NCI-H748 treated with DMSO at 0.1 percent for 48 hours (cell line): ENCODE measurements around the gene TOX2.

Source experiments
- DNase-seq: peaks from one replicate; lab custom pipeline; 2025; lab: John Stamatoyannopoulos, UW

TOX2 gene

DNA sequence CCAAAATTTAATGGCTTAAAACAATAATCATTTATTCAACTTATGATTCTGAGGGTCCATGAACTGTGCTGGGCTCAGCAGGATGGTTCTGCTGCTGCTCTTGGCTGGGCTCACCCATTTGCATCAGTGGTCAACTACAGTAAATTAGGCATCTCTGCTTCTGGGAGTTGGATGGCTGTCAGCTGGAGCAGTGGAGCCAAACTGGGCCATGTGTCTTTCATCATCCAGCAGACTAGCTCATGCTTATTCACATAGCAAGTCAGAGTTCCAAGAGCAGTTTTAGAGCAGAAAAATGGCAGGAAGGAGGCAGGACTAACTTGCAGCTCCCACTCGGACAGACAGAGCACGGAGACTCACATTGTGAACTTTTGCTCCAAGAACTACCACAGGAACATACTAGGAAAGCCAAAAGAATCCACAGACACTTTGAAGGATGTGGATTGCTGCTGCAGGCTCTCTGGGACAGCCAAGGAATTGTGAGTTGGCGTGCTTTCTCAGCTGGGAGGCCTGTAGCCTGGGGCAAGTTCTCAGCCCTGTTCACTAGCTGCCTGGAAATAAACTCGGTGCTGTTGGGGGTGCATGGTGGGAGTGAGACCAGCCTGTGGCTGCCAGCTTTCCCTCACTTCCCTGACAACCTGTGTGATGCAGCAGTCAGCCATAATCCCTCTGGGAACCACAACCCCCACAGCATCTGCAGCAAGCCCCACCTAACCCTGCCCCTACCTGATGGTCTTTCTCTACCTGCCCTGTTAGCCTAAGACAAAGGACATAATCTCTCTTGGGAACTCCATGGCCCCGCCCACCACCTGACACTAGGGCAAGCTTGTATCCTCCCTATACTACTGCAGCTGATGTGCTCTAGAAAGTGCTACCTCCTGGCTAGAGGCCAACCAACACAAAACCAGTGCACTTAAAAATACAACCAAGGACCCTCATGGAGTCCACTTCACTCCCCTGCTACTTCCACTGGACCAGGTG is 143.3 kb downstream of the TOX2 start:
- no peak for DNase-seq

DNA sequence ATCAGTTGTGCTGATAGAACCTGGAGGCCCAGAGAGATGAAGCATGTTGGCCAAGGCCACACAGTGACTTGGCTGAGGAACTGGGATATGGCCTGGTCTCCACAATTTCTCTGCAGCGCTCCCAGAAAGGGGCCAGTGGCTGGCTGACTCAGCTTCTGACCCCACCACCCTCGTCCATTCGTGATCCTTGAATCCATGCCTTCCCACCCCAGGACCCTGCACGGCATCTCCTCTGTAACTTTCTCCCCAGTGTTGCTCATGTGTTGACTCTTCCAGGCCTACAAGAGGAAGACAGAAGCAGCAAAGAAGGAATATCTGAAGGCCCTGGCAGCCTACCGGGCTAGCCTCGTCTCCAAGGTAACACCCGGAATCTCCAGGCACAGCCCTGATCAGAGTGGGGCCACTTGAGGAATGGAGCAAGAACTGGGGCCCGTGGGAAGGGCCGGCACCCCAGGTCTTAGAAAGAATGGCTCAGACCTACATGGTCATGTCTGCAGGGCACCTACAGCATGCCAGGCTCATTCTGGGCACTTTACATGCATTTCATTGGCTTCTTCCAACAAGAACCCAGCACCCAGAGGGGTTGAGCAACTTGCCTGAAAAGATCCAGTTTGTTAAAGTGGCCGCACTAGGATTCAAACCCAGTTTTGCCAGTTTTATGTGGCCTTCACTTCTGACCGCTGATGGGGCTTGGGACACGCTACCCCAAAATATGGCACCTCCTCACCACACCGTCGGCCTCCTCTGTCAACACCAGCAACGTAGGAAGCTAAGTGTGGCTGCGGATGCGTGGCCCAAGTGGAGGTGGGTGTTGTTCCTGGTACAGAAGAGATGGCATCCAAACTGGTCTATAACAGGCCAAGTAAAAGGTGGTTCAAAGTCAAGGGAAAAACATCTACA is 150.1 kb downstream of the TOX2 start:
- no peak for DNase-seq

GRCh38 chr20:44065401-44066340 is 151.0 kb downstream of the TOX2 start:
- no peak for DNase-seq

GRCh38 chr20:44066645-44067606 is 152.3 kb downstream of the TOX2 start:
- DNase-seq = no peak

DNA sequence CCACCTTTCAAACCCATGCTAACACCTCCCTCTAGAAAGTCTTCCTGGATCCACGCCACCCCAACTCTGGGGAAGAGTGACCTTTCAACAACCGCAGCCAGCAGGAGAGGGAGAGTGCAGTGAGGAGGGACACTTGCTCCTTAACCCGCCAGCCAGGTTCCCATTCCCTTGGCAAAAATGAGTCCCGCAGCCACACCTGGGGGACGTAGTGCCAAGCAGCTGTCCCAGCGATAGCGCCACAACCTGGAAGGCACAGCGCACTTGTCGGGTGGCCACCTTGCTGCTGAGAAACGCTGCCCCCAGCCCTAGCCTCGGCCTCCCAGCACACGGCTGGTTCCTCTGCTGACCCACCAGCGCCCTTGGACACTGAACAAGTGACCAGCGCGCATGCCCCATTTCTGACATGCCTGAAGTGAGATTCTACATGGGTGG is 153.0 kb downstream of the TOX2 start:
- no peak for DNase-seq

DNA sequence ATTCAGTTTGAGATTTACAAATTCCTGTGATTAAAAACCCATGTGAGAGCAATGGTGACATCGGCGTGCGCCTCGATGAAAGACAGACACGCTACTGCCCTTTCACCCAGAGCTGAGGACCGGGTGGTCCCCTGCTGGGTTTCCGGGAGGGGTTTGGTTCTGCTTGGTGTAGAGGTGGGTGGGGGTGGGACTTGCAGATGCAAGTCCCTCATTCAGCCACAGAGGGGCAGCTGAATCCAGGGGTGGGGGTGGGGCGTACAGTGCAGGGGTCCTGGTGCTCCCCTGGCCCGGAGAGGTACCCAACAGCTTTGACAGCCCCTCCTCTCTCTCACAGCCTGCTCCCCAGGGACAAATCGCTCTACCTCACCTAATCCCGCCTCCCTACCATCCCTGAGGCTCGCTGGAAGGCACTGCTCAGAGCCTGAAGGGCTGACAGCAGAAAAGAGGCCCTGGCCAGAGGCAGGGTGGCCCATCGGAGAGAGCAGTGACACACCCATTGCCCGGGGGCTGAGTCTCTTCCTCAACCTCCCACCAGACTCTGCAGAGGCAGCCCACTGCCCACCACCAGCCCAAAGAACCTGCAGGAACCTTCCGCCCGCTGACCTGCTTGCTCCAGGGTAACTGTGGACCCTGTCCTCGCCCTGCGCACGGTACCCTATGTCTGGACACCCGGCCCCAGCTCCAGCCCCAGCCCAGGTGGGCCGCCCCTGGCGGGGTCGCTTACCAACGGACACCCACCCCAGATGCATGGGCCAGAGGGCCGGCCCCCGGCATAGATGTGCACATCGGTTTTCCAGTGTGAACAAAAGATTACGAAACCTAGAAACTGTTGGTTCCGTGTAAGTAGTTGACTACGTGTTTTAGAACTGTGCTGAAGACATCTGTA is 153.9 kb downstream of the TOX2 start:
- no peak for DNase-seq

DNA sequence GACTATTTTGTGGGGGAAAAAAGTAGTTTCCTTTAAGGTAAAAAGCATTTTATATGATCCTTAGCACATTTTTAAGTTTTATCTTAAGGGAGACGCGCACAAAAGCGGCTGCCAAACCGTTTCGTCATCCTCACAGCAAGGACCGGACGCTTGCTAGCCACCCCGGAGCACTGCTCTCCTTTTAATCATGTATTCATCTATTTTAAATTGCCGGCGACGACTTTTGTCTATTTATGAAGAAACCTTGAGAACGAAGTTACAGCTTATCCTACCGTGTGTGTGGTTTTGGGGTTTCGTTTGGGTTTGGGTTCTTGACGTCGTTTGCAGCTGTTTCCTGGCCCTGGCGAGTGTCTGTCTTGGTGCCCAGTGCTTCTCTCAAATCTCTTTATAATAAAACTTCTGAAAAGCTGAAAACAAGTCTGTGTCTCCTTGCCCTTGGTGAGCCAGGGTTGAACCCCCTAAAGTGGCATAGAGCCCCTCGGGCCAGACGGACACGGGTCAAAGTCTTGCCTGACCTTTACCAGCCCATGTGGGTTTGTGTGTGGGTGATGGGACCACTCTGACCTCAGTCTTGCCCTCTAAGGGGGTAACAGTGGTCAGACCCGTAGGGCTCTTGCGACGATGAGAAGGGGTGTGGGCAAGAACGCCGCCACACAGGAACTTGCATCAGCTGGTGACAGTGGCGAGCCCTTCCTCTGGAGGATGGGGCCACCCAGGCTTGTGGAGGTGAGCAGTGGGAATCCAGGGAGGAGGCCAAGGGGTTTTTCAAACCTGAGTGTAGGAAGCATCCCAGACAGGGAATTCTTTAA is 154.8 kb downstream of the TOX2 start:
- no peak for DNase-seq

GRCh38 chr20:44070139-44070900 is 155.7 kb downstream of the TOX2 start:
- no peak for DNase-seq

GRCh38 chr20:44071057-44071456 is 156.4 kb downstream of the TOX2 start:
- no peak for DNase-seq

DNA sequence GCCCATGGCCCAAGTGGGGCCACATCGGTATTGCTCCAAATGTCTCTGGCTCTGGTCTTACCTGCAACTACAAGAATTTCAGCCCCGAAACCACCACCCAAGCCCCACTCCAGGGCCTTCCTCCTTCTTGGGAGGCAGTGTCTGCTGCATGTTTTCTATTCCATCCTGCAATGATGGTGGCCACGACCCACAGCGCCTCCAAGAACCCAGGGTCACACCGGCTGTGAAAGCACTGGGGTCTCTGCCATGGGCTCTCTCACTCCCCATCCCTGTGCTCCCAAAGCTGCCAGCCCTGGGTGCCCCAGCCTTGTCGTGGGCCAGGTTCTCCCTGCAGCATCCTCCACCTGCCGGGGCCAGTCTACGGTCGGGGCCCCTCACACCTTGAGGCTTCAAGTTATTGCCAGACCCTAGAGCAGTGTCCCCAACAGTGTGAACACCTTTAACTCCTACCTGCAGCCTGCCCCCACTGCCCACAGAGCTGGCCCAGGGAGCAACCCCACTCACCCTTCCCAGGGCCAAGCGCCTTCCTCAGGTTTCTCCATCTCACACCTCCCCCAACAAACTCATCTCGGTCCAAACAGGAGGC is 157.0 kb downstream of the TOX2 start:
- DNase-seq = no peak

DNA sequence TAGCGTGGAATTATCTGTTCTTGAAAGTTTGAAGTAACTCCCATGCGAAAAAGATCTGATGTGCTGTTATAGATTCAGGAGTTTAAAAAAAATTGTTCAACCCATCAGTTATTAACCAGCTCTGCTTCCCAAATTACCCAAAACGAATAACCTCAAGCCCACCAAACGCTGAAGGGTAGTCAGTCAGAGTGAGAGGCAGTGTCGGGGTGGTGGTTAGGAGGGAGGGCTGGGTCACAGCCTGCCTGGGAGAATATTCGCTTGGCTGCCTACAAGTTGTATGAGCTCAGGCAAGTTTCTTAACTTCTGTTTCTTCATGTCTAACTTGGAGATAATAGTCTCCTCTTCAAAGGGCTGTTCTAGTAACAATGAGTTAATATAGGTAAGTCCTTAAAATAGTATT is 157.7 kb downstream of the TOX2 start:
- DNase-seq = no peak

DNA sequence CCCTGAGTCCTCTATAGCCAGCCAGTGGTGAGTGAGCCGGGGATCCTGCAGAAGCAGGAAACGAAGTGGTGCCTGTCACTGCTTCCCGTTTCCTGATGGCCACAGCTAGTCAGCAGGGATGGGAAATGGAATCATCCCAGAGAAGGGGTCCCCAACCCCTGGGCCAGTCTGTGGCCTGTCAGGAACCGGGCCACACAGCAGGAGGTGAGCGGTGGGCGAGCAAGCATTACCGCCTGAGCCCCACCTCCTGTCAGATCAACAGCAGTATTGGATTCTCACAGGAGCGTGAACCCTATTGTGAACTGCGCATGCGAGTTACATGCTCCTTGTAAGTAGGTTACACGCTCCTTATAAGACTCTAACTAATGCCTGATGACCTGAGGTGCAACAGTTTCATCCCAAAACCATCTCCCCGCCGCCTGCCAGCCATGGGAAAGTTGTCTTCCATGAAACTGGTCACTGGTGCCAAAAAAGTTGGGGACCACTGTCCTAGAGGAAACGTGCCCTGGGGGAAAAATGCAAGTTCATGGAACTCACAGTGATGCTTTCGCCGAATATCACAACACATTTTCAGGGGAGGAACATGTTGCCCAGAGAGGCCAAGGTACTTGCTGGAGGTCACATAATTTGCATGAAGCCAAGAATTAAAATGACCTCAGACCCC is 158.5 kb downstream of the TOX2 start:
- DNase-seq = no peak

- no peak for DNase-seq
Observed at GRCh38 chr20:44073675-44074071, 159.0 kb downstream of the TOX2 start.

GRCh38 chr20:44074252-44075151 is 159.8 kb downstream of the TOX2 start:
- no peak for DNase-seq

DNA sequence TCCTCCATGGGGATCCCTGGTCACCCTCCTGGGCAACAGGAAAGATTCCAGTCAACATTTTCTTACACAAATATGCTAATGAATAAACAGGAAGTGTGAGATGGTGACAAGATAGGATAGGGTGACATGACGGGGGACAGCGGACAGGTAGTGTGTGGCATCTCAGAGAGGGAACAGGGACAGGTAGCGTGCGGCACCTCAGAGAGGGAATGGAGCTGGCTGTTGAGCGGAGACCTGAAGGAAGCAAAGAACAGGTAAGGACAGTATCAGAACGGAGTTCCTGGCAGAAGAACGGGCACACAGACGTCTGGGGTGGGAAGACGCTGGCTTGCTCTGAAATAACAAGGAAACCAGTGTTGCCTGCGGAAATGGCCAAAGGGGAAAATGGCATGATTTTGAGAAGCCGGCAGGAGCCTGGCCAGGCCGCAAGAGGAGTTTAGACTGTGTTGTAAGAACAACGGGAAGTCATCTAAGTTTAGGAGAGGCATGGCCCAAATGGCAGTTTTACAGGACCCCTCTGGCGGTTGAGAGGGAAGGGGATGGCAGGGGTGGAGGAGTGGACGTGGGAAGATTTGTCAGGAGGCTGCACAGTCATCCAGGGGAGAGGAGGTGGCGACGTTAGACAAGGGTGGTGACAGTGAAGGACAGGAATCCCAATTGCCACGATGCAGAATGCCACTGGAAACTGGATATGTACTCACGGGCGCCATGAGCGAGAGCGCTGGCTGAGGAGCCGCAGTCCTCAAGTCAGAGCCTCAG is 160.7 kb downstream of the TOX2 start:
- no peak for DNase-seq
